HEK293T (cell line): ENCODE measurements around the gene MRGPRG.

ENCODE experiments used
- BHLHE40 ChIP-seq: fragments of 450-650 bp; IDR thresholded peaks from 2 replicates; pipeline ENCODE4 v1.6.1; 2016; ENCODE audit warnings: mild to moderate bottlenecking, moderate library complexity, borderline replicate concordance
- ELF4 ChIP-seq: fragments of 450-650 bp; IDR thresholded peaks from 2 replicates; pipeline ENCODE4 v1.6.1; 2017; ENCODE audit warnings: antibody characterized with exemption
- FOXK2 ChIP-seq: fragments of 450-650 bp; IDR thresholded peaks from 2 replicates; pipeline ENCODE4 v1.6.1; 2016; ENCODE audit warnings: mild to moderate bottlenecking
- FOXM1 ChIP-seq: fragments of 450-650 bp; IDR thresholded peaks from 2 replicates; pipeline ENCODE4 v1.6.1; 2017; ENCODE audit warnings: mild to moderate bottlenecking, borderline replicate concordance
- LEF1 ChIP-seq: fragments of 450-650 bp; IDR thresholded peaks from 2 replicates; pipeline ENCODE4 v1.6.1; 2017; ENCODE audit warnings: mild to moderate bottlenecking, borderline replicate concordance
- NFRKB ChIP-seq: fragments of 450-650 bp; IDR thresholded peaks from 2 replicates; pipeline ENCODE4 v1.6.1; 2016; ENCODE audit warnings: mild to moderate bottlenecking, moderate library complexity
- SP1 ChIP-seq: fragments of 450-650 bp; IDR thresholded peaks from 2 replicates; pipeline ENCODE4 v1.6.1; 2017
- SUZ12 ChIP-seq: fragments of 450-650 bp; IDR thresholded peaks from 2 replicates; pipeline ENCODE4 v1.6.1; 2016; ENCODE audit warnings: mild to moderate bottlenecking
- TF ChIP-seq, protein P1 (sequence below): fragments of 450-650 bp; IDR thresholded peaks from 2 replicates; pipeline ENCODE4 v1.6.1; 2016

DNA sequence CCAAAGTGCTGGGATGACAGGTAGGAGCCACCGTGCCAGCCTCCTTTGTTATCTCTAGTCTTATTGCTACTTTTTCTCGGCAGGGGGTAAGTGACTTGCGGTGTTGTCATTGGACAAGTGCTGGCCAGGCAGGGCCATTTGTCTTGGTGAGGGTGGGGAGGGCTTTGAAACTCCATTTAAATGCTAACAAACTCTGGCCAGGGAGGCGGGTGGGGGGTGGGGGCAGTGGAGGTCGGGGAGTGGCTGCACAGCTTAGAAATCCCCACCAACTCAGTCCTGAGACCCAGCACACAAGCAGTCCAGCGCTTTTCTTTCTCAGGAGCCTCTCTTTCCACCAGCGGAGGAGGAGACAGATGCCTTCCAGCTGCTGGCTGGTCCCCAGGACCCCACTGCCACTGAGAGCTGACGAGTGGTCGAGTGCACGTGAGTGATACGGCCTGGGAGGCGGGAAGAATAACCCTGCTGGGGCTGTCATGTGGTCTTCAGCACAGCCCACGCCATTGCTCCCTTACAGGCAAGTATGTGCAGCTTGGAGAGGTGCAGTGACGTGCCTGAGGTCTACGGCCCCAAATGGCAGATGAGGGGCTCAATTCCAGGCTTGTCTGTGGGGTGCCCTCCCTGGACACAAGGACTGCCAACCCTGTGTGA, 29.3 kb downstream of the MRGPRG start:
- TF ChIP-seq SUZ12 (no peak), ELF4 (no peak), SP1 (no peak), NFRKB (no peak), FOXK2 (no peak), LEF1 (no peak), BHLHE40 (no peak), FOXM1 (no peak)
- TF ChIP-seq, protein P1, sequence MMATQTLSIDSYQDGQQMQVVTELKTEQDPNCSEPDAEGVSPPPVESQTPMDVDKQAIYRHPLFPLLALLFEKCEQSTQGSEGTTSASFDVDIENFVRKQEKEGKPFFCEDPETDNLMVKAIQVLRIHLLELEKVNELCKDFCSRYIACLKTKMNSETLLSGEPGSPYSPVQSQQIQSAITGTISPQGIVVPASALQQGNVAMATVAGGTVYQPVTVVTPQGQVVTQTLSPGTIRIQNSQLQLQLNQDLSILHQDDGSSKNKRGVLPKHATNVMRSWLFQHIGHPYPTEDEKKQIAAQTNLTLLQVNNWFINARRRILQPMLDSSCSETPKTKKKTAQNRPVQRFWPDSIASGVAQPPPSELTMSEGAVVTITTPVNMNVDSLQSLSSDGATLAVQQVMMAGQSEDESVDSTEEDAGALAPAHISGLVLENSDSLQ, result peak; percentile 0; the same call in 1 of the 2 replicates
